Stimulated activated CD4-positive, alpha-beta T cell treated with anti-CD3 and anti-CD28 coated beads, Interleukin-12 subunit alpha, Interleukin-12 subunit beta, amount 100 ng/mL, for 24 hours (primary cell): ENCODE results near the gene GPC1.

ENCODE experiments used
- DNase-seq, 2 experiments: peaks; one replicate each; pipeline ENCODE4 v3.0.0-alpha.2; 2020; ENCODE audit warnings: low read depth in 2 of 2

The GPC1 gene

GRCh38 chr2:240499309-240500301 is 64.1 kb downstream of the GPC1 start:
- DNase-seq = no peak

- DNase-seq = no peak
Measured at GRCh38 chr2:240500561-240501423, 65.3 kb downstream of the GPC1 start.

DNA sequence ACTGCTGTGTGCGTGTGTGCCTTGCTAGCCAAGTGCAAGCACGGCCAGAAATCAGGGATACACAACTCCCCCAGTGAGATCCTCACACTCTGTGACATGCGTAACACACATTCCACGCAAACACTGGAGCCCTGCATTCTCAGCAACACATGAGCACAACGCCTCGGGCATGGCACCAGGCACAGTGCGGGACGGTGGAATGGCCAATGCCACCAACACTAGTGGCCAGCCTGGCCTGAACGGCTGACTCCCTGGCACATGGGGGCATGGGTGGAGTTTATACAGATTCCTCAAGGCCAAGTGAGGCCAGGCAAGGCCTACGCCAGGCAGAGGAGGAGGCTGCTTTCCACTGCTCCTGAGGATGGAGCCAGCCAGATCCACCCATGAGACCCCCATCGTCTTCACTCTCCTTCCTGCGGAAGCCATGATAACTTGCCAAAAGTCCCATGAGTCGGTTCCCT is 66.1 kb downstream of the GPC1 start:
- DNase-seq = no peak

DNA sequence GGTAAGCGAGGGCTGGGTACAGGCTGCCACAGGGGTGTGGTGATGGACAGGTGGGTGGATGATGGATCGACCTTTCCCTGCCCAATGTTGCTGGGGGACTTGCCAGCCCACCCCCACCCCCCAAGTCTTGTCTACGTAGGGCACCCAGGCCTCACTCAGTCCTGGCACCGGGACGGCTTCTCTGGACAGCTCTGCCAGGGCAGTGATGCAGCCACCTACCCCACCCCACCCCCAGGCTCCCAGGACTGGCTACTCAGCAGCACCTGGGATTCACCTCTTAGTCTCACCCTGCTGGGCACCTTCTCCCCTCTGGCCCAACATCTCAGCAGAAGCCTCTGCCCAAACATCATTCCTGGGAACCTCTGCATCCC is 66.6 kb downstream of the GPC1 start:
- no peak for DNase-seq

- no peak for DNase-seq
Measured at GRCh38 chr2:240502430-240503121, 67.1 kb downstream of the GPC1 start.

DNA sequence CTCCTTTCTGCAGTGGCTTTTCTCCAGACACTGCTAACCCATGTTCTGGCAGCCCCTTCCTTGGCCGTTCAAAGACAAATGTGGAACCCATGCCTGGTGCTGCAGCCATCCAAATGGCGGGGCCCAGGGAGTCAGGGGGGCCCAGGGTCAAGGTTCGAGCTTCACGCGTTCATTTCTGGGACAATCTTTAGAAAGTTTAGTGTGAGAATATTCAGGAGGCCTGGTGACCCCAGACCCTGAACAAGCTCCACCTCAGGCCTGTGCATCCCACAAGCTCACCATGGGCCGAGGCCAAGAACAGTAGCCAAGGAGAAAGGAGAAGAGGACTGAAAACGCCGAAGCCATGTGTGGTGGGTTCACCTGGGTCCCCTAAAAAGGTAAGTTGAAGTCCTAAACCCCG is 67.9 kb downstream of the GPC1 start:
- DNase-seq = no peak

DNA sequence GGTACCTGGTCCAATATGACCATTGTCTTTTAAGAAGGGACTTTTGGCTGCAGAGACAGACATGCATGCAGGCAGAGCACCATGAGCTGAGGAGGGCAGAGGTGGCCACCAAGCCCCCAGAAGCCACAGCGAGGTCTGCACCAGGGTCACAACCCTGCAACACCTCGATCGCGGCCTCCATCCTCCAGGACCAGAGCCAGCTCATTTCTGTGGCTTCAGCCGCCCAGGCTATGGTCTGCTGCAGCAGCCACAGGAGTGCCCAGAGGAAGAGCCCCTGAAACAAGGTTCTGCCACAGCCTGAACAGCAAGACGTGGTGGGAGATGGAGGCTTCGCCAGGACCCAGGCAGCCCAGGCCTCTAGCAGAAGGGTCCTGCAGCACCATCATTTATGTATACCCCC is 68.4 kb downstream of the GPC1 start:
- DNase-seq = no peak

DNA sequence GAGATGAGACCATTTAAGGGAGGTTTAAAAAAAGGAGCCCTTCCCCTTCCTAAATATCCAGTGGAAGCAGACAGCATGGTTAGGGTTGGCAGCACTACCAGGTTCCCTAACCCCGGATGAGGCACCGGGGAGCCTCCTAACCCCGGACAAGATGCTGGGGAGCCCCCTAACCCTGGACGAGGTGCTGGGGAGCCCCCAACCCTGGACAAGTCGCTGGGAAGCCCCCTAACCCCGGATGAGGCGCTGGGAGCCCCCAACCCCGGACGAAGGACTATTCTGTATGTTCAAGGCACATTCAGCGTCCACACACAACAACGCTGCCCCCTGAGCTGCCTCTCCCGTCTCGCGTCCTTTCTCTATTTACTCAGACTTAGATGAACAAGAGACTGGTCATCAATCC is 70.4 kb downstream of the GPC1 start:
- no peak for DNase-seq

DNA sequence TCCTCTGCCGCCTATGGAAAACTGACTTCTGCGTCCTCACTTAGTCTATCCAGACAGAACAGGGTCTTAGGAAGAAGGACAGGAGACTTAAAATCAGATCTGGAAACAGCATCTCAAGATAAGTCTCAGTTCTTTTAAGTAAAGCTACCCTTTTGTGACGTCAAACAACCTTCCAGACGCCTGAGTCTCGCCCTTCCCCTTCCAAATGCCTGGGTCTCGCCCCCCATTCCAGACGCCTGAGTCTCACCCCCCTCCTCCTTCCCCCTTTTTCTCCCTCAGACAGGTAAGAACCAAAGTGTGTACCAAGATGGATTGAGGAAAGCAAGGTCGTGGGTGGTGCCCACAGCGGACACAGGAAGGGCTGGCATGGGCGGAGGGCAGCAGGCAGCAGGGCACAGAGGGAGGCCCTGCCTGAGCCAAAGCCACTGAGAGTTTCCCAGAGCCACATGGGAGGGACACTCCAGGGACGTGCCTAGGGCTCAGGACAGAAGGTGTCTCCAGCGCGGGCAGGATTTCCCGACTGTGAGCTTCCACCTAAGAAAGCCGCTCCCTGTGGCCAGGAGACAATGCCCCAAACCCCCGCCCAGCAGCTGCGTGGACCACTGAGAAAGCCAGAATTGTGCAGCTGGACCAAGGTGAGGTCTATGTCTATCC is 71.1 kb downstream of the GPC1 start:
- no peak for DNase-seq

- no peak for DNase-seq
Measured at GRCh38 chr2:240507060-240507777, 71.8 kb downstream of the GPC1 start.

DNA sequence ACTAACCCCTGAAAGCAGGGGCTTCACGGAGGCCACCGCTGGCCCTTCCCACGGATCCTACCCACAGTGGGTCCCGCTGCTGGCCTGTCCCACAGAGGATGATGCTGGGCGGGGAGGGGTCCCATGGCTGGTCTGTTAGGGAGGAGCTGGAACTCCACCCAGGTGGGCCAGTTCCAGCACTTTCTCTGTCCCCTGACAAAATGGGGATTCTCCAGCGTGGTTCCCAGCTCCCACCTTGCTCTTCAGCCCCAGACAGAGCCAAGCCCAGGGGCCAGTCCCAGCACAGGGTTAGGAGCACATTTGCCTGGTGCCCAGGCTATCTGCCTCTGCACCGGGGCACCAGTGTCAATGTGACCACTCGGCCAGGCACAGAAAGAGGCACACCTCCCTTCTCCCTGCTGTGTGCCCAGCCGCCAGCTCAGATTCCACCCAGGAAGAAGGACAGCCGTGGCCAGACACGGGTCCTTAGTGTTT is 72.4 kb downstream of the GPC1 start:
- DNase-seq = no peak

DNA sequence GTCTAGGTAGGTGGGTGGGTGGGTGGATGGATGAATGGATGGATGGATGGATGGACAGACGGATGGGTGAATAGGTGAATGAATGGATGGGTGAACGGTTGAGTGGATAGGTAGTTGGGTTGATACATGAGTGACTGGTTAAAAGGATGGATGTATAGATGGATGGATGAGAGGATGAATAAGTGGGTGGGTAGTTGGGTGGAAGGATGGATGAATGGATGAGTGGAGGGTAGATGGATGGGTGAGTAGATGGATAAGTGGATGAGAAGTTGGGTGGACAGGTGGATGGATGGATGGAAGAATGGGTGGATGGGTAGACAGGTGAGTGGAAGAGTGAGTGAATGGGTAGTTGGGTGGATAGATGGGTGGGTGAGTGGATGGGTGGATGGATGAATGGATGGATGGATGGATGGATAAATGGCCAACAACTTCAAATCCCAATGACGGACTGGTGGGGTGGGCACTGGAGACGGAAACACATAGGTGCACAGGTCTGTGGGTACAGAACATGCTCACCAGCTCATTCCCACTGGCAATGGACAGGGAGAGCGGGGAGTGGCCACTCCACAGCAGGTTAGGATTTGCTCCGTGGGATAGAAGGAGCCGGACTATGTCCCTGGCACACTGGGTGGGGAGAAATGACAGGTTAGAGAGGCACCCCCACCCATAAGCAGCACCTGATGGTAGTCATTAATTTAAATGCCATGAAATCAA is 73.5 kb downstream of the GPC1 start:
- no peak for DNase-seq

DNA sequence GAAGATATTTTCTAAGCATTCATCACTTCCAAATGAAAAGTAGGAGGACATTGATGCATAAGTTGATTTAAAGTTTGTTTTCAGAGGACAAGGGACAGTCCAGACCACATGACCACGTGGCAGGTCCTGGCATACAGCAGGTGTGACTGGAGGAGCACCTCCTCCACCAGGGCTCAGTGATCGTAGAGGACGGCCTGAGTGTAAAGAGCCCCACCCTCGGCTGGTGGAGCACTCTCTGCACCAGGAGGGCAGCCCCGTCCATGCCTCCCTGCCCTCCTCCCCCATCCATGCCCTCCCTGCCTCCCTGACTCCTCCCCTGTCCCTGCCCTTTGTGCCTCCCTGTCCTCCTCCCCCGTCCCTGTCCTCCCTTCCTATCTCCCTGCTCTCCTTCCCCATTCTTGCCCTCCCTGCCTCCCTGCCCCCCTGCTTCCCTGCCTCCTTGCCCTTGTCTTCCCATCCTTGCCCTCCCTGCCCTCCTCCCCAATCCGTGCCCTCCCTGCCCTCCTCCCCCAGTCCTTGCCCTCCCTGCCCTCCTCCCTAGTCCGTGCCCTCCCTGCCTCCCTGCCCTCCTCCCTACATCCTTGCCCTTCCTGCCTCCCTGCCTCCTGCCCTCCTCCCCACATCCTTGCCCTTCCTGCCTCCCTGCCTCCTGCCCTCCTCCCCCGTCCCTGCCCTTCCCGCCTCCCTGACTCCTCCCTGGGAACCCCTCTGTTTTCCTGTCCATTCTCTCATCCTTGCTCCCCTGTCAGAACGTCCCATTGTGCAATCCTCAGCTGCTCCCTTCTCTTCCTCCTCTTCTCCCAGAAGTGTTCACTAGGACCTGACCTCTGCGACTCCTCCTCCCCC is 74.4 kb downstream of the GPC1 start:
- DNase-seq = no peak

DNA sequence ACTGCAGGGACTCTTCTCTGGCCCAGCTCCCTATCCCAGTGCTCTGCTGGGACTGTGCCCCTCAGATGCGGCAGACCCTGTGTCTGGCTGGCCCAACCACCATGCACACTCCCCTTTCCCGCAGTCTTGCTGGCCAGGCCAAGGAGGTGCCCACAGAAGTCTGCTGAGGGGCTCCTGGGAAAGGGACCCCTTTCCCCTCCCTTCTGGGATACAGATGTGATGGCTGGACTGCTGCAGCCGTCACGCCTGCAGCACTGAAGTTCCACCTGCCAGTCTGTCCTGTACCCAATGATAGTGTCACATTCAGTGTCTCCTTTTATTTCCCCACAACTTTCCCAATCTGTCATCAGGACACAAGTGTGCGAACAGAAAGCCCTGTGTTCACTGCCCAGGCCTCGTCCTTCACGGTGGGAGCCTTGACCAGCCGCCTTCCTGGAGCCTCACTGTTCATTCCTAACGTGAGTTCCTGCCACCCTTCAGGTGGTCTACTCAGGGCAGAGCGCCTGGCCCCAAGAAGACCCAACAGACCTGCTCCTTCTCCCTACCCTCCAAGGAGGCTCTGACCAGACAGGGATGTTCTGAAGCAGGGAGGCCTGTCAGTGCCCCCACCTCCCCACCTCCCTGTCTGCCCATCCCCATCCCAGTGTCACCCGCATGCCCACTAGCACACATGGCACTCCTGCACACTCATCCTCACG is 75.2 kb downstream of the GPC1 start:
- DNase-seq = no peak

GRCh38 chr2:240511351-240512108 is 76.1 kb downstream of the GPC1 start:
- no peak for DNase-seq

DNA sequence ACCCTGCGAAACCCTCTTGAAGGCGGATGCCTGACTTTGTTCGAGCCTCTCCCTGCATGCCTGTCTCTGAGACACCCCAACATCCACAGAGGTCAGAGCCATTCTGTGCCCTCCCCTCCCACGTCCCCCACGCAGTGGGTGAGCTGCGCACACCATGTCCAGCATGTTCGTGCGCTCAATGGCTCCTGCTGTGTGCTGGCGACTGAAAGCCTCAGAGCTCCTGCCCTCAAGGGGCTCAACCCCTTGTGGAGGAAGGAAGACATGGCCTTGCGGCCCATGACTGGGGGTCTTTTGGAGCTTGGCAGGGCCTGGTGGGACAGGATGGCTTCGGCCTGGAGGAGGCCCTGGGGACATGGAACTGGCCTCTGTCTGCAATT is 76.6 kb downstream of the GPC1 start:
- DNase-seq = no peak

GRCh38 chr2:240512666-240513535 is 77.4 kb downstream of the GPC1 start:
- DNase-seq = no peak
